PC-3 (cell line): ENCODE measurements around the gene ZSWIM1. TPM values are rescaled to one million over a fixed set of nuclear protein-coding genes. Genes with fewer than 3 reads are reported as not detected.
A peak's percentile ranks its signal among the peaks of the same experiment; 100 is the strongest.

ENCODE experiments used
- ATAC-seq: fragments of 200-7000 bp; cut with Tn5 transposase; 2 replicates; pipeline ENCODE4 v1.9.1; 2020; ENCODE audit warnings: mild to moderate bottlenecking, moderate library complexity
- BruUV-seq: library from RNA; stranded (reverse); fragments of 400-500 nt; replicated peaks from 2 replicates; lab custom pipeline; 2021; lab: Mats Ljungman, UMichigan
- CTCF ChIA-PET: fragments of 300-600 bp; sonication (Branson Sonifier 250); formaldehyde crosslinking; loops from one replicate; lab custom pipeline; 2022; ENCODE audit warnings: antibody characterized with exemption; lab: Charles Lee
- POLR2A ChIA-PET: fragments of 300-600 bp; sonication (Branson Sonifier 250); formaldehyde crosslinking; loops from one replicate; lab custom pipeline; 2022; ENCODE audit warnings: antibody characterized with exemption; ENCODE audit not compliant: unreplicated experiment; lab: Charles Lee
- DNase-seq: peaks from one replicate; pipeline ENCODE4 v3.0.0-alpha.2; 2015
- H2AFZ ChIP-seq: fragments of 300-600 bp; sonication (generic); 2 replicates; pipeline ENCODE4 v1.6.0; 2016; ENCODE audit warnings: antibody characterized with exemption, low read length
- H3F3A ChIP-seq: fragments of 300-600 bp; sonication (generic); one replicate; pipeline ENCODE4 v1.6.0; 2017; ENCODE audit warnings: antibody characterized with exemption, low read length, control low read depth, mild to moderate bottlenecking; ENCODE audit not compliant: unreplicated experiment
- H3K27ac ChIP-seq: fragments of 300-600 bp; sonication (generic); 2 replicates; pipeline ENCODE4 v1.5.1; 2016; ENCODE audit warnings: mild to moderate bottlenecking, low read length
- H3K27me3 ChIP-seq: fragments of 300-600 bp; sonication (generic); 2 replicates; pipeline ENCODE4 v1.6.1; 2016; ENCODE audit warnings: low read length, mixed read lengths
- H3K36me3 ChIP-seq: fragments of 300-600 bp; sonication (generic); 2 replicates; pipeline ENCODE4 v1.6.1; 2016; ENCODE audit warnings: low read depth, mixed run types, low read length, mixed read lengths
- H3K4me1 ChIP-seq: fragments of 300-600 bp; sonication (generic); 2 replicates; pipeline ENCODE4 v1.5.1; 2016; ENCODE audit warnings: low read length; ENCODE audit not compliant: insufficient read depth
- H3K4me2 ChIP-seq: fragments of 300-600 bp; sonication (generic); 2 replicates; pipeline ENCODE4 v1.6.0; 2016; ENCODE audit warnings: low read length
- H3K4me3 ChIP-seq: fragments of 300-600 bp; sonication (generic); 2 replicates; pipeline ENCODE4 v1.5.1; 2016; ENCODE audit warnings: mild to moderate bottlenecking, low read length, mixed read lengths
- H3K79me2 ChIP-seq: fragments of 300-600 bp; sonication (generic); 2 replicates; pipeline ENCODE4 v1.6.1; 2017; ENCODE audit warnings: low read length, mixed read lengths
- H3K9ac ChIP-seq: fragments of 300-600 bp; sonication (generic); 2 replicates; pipeline ENCODE4 v1.6.0; 2016; ENCODE audit warnings: mild to moderate bottlenecking, low read length
- H3K9me2 ChIP-seq: fragments of 300-600 bp; sonication (generic); replicated peaks from 2 replicates; pipeline ENCODE4 v1.6.1; 2016; ENCODE audit warnings: mixed run types, low read length, mixed read lengths
- H3K9me3 ChIP-seq: fragments of 300-600 bp; sonication (generic); 2 replicates; pipeline ENCODE4 v1.6.1; 2016; ENCODE audit warnings: low read length, mixed read lengths
- H4K20me1 ChIP-seq: fragments of 300-600 bp; sonication (generic); 2 replicates; pipeline ENCODE4 v1.6.1; 2016; ENCODE audit warnings: low read length, mixed read lengths
- CTCF ChIP-seq: fragments of 300-600 bp; sonication (generic); conservative IDR thresholded peaks from 2 replicates; pipeline ENCODE4 v1.5.1; 2017; ENCODE audit warnings: antibody characterized with exemption, low read depth, mild to moderate bottlenecking, low read length
- EZH2 ChIP-seq: fragments of 300-600 bp; sonication (generic); IDR thresholded peaks from one replicate; pipeline ENCODE4 v1.6.1; 2017; ENCODE audit warnings: antibody characterized with exemption, mild to moderate bottlenecking, low read length; ENCODE audit not compliant: unreplicated experiment
- EZH2phosphoT487 ChIP-seq: fragments of 300-600 bp; sonication (generic); IDR thresholded peaks from 2 replicates; pipeline ENCODE4 v1.6.1; 2018; ENCODE audit warnings: mild to moderate bottlenecking, antibody characterized with exemption, low read length, borderline replicate concordance
- intact Hi-C: fragments of 100-400 bp; cut with micrococcal nuclease; formaldehyde crosslinking; loops from 2 replicates; pipeline ENCODE4 v1.9.0; 2023
- total RNA-seq: library from RNA; depleted of rRNA; stranded (reverse); fragments of >200 nt; gene quantifications from 2 replicates; pipeline ENCODE4 v1.2.3, GENCODE V29; 2014; rRNA removed

Gene ZSWIM1
- total RNA-seq, 1 experiment from 2014 or later: 16.3 TPM

DNA sequence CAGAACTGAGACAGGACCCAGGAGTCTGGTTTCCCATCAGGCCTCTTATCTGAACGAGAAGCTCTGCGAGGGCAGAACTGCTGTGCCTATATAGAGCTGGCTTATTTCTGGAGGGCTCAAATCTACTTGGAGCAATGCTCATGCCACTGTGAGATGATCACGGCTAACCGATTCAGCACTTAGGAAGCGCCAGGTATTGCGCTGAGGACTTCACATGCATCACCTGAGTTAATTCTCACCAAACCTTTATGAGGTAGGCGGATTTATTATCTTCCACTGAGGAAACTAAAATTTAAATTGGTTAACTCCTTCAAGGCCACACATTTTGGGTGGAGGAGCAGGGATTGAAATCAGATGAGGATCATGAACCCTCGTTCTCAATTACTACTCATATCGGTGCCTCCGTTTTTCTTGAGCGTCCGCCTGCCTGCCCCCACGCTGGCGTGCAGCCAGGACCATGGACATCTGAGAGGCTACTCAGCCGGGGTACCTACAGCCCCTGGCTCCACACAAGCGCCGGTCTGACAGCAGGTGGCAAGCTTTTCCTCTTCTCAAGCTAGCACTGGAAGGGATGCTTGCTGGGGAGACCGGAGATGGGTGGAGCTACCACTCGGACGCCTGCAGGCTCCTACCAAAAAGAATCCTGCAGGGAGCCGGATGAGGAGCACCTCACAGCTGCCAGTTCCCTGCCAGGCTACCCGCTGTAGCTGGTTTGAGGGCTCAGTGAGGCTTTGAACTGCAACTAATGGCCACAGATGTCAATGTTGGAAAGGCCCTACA lies 52.4 kb downstream of the ZSWIM1 start:
- TSS peak; percentile 73 for BruUV-seq
- Histone ChIP-seq H2AFZ (no peak overlapping the region), H3K4me3 (peak overlapping the region; percentile 91), H3K36me3 (peaks cover 12% of the 10 kb centered on the region; the same call in 1 of the 2 replicates), H3K79me2 (peaks cover 38% of the 10 kb centered on the region), H3K9me3 (no peaks in the 10 kb centered on the region), H3K4me2 (peak overlapping the region; percentile 97), H3F3A (no peaks in the 10 kb centered on the region), H3K9ac (peak overlapping the region; percentile 99), H3K9me2 (no peaks in the 10 kb centered on the region), H3K27me3 (no peaks in the 10 kb centered on the region), H3K4me1 (peaks cover 12% of the 10 kb centered on the region; the same call in 1 of the 2 replicates), H4K20me1 (no peaks in the 10 kb centered on the region), H3K27ac (peak overlapping the region; percentile 91)
- DNase-seq (peak; percentile 91), ATAC-seq (peak; percentile 61)
- TF ChIP-seq EZH2 (no peak), CTCF (peak; percentile 58), EZH2phosphoT487 (no peak)
- ChIA-PET POLR2A (interaction anchor here (0.5 to 0.9 kb wide), 9 partner anchors 11 to 589 kb away, joined by 3 to 13 read pairs (median 4); no protein-coding TSS in a partner anchor), CTCF (interaction anchor here (0.5 to 0.7 kb wide), 3 partner anchors 11 to 990 kb away, joined by 3 to 4 read pairs (median 3); no protein-coding TSS in a partner anchor)
- intact Hi-C loops: loop anchor here (10.0 kb wide), 2 partner anchors 119 to 519 kb away; partner anchors contain the start of genes PIGT and UBE2C

DNA sequence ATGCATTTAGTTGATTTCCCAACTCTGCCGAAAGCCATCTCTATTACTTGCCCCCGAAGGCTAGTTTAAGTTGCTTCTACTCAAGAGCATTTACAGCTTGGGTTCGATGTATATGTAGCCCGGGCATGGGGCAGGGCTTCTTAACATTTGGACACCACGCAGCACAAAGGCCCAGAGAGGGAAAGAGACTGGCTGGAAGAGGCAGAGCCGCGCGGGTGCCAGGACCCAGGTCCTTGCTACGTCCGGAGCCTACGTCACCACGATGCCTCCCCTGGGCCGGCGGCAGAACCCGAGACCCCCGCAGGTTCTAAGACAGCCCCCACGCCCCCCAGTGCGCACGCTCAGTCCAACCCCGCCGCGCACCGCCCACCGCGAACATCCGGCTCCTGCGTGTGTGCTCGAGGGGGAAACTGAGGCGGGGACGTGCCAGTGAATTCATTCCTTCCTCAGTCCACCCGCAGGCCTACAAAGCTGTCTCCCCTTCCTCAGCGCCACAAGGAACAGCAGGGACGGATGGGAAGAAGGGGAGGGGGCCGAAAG lies 53.1 kb downstream of the ZSWIM1 start:
- no TSS peak for BruUV-seq
- no peaks in the 10 kb centered on the region for H3K9me3 ChIP-seq
- H4K20me1 ChIP-seq: no peaks in the 10 kb centered on the region
- peak overlapping the region; percentile 91 for H3K27ac ChIP-seq
- TF ChIP-seq EZH2 (no peak), EZH2phosphoT487 (no peak), CTCF (no peak)
- DNase-seq (peak; percentile 25), ATAC-seq (peak; percentile 18)
- no peaks in the 10 kb centered on the region for H3K9me2 ChIP-seq
- H2AFZ ChIP-seq: peak overlapping the region; percentile 58
- peaks cover 38% of the 10 kb centered on the region for H3K79me2 ChIP-seq
- peaks cover 17% of the 10 kb centered on the region for H3K36me3 ChIP-seq
- peak overlapping the region; percentile 91 for H3K4me3 ChIP-seq
- intact Hi-C loops: loop anchor here (10.0 kb wide), 2 partner anchors 119 to 519 kb away; partner anchors contain the start of genes PIGT and UBE2C
- H3F3A ChIP-seq: no peaks in the 10 kb centered on the region
- POLR2A ChIA-PET: interaction anchor here (0.6 to 1.6 kb wide), 7 partner anchors 12 to 590 kb away, joined by 3 to 13 read pairs (median 4); partner anchors contain the start of gene SNX21
- H3K27me3 ChIP-seq: no peaks in the 10 kb centered on the region
- peak overlapping the region; percentile 97 for H3K4me2 ChIP-seq
- H3K9ac ChIP-seq: peak overlapping the region; percentile 99
- peaks cover 12% of the 10 kb centered on the region; the same call in 1 of the 2 replicates for H3K4me1 ChIP-seq
- CTCF ChIA-PET: interaction anchor here (0.5 to 0.7 kb wide), 2 partner anchors 89 to 991 kb away, joined by 3 to 4 read pairs; no protein-coding TSS in a partner anchor

Other genes with a start within 250 kb of the ZSWIM1 start
- gene WFDC9, start 249.9 kb upstream of the ZSWIM1 start, total RNA-seq: not detected in 2 replicates
- not detected in 2 replicates for gene WFDC11, start 211.0 kb upstream of the ZSWIM1 start, total RNA-seq
- not detected in 2 replicates for gene WFDC13, start 179.2 kb upstream of the ZSWIM1 start, total RNA-seq
- gene WFDC10B, start 176.2 kb upstream of the ZSWIM1 start, total RNA-seq: not detected in 2 replicates
- gene SPINT4, start 158.9 kb upstream of the ZSWIM1 start, total RNA-seq: not detected in 2 replicates
- 3.0 and 6.0 TPM in 2 replicates for gene WFDC3, start 89.3 kb upstream of the ZSWIM1 start, total RNA-seq
- gene DNTTIP1, start 89.3 kb upstream of the ZSWIM1 start, total RNA-seq: 187 and 194 TPM in 2 replicates
- 251 and 304 TPM in 2 replicates for gene UBE2C, start 68.6 kb upstream of the ZSWIM1 start, total RNA-seq
- not detected in 2 replicates for gene TNNC2, start 53.9 kb upstream of the ZSWIM1 start, total RNA-seq
- 90.1 and 108 TPM in 2 replicates for gene SNX21, start 47.4 kb upstream of the ZSWIM1 start, total RNA-seq
- 57.4 and 58.8 TPM in 2 replicates for gene ACOT8, start 23.8 kb upstream of the ZSWIM1 start, total RNA-seq
- gene ZSWIM3, start 23.6 kb upstream of the ZSWIM1 start, total RNA-seq: 2.1 and 4.2 TPM in 2 replicates
- 0.40 and 0.46 TPM in 2 replicates for gene SPATA25, start 6.4 kb downstream of the ZSWIM1 start, total RNA-seq
- 2.3 and 3.7 TPM in 2 replicates for gene NEURL2, start 10.0 kb downstream of the ZSWIM1 start, total RNA-seq
- 98.0 and 129 TPM in 2 replicates for gene CTSA, start 10.1 kb downstream of the ZSWIM1 start, total RNA-seq
- 56.6 and 61.5 TPM in 2 replicates for gene PLTP, start 30.9 kb downstream of the ZSWIM1 start, total RNA-seq
- gene PCIF1, start 53.5 kb downstream of the ZSWIM1 start, total RNA-seq: 18.4 and 20.2 TPM in 2 replicates
- gene ZNF335, start 91.0 kb downstream of the ZSWIM1 start, total RNA-seq: 32.2 and 36.9 TPM in 2 replicates
- 0.77 and 1.0 TPM in 2 replicates for gene MMP9, start 127.7 kb downstream of the ZSWIM1 start, total RNA-seq
- gene SLC12A5, start 148.0 kb downstream of the ZSWIM1 start, total RNA-seq: 2.4 TPM in 1 of 2 replicates, not detected in the other
- gene NCOA5, start 208.7 kb downstream of the ZSWIM1 start, total RNA-seq: 26.9 and 32.1 TPM in 2 replicates
- gene CD40, start 237.1 kb downstream of the ZSWIM1 start, total RNA-seq: 4.6 and 5.0 TPM in 2 replicates